DMS114 treated with DMSO at 0.1 percent for 48 hours (cell line): ENCODE results near the gene CAMSAP3.

Source experiments
- DNase-seq: peaks from one replicate; lab custom pipeline; 2025; ENCODE audit not compliant: unreplicated experiment; lab: John Stamatoyannopoulos, UW

CAMSAP3 gene

DNA sequence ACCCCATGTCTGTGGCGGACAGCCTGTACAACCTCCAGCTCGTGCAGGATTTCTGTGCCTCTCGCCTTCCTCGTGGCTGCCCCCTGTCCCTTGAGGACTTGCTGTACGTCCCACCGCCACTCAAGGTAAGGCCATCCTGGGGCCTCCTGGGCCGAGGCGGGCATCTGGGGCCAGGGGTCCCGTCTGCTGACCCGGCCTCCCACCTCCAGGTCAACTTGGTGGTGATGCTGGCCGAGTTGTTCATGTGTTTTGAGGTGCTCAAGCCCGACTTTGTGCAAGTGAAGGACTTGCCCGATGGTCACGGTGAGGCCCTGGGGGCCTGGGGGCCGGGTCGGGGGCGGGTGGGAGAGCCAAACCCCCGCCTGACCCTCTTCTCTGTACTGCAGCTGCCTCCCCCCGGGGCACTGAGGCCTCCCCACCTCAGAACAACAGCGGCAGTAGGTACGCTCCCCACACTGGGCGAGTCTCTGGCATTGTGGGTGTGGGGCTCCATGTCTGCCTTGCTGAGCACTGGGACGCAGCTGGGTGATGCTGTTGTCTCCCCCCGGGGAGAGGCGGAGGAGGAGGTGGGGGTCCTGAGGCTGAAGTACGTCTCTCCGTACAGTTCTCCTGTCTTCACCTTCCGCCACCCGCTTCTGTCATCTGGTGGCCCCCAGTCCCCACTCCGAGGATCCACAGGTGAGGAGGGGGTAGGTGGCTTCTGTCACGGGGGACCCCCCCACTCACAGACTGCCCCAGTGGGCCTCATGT is 15.0 kb downstream of the CAMSAP3 start:
- no peak for DNase-seq

DNA sequence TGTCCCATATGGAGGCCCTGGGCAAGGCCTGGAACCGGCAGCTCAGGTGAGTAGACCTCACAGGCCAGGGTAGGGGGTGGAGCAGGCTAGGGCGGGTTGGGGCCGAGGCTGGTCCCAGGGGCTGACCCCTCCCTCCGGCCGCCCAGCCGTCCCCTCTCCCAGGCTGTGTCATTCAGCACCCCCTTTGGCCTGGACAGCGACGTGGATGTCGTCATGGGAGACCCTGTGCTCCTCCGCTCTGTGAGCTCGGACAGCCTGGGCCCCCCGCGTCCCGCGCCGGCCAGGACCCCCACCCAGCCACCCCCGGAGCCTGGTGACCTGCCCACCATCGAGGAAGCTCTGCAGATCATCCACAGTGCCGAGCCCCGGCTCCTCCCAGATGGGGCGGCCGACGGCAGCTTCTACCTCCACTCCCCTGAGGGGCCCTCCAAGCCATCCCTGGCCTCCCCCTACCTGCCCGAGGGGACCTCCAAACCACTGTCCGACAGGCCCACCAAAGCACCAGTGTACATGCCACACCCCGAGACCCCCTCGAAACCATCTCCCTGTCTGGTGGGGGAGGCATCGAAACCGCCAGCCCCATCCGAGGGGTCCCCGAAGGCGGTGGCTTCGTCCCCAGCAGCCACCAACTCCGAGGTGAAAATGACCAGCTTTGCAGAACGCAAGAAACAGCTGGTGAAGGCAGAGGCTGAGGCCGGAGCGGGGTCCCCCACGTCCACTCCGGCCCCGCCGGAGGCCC is 16.0 kb downstream of the CAMSAP3 start:
- DNase-seq = no peak

DNA sequence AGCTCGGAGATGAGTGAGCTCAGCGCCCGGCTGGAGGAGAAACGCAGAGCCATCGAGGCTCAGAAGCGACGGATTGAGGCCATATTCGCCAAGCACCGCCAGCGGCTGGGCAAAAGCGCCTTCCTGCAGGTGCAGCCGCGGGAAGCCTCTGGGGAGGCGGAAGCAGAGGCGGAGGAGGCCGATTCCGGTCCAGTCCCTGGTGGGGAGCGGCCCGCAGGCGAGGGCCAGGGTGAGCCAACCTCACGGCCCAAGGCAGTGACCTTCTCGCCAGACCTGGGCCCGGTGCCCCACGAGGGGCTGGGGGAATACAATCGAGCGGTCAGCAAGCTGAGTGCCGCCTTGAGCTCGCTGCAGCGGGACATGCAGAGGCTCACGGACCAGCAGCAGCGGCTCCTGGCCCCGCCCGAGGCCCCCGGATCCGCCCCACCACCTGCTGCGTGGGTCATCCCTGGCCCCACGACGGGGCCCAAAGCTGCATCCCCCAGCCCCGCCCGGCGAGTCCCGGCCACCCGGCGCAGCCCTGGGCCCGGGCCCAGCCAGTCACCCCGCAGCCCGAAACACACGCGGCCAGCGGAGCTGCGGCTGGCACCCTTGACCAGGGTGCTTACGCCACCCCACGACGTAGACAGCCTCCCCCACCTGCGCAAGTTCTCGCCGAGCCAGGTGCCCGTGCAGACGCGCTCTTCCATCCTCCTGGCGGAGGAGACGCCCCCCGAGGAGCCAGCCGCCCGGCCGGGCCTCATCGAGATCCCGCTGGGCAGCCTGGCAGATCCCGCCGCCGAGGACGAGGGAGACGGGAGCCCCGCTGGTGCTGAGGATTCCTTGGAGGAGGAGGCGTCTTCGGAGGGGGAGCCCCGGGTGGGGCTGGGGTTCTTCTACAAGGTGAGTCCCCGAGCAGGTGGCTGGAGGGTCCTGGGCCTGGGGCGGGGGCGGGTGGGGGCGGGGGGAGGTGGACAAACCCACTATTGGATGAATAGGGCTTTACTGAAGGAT is 16.9 kb downstream of the CAMSAP3 start:
- DNase-seq = no peak

GRCh38 chr19:7614859-7615741 is 19.4 kb downstream of the CAMSAP3 start:
- no peak for DNase-seq

GRCh38 chr19:7617172-7617571 is 21.5 kb downstream of the CAMSAP3 start:
- no peak for DNase-seq

GRCh38 chr19:7617735-7618134 is 22.1 kb downstream of the CAMSAP3 start:
- no peak for DNase-seq

GRCh38 chr19:7618348-7618747 is 22.7 kb downstream of the CAMSAP3 start:
- DNase-seq = no peak

DNA sequence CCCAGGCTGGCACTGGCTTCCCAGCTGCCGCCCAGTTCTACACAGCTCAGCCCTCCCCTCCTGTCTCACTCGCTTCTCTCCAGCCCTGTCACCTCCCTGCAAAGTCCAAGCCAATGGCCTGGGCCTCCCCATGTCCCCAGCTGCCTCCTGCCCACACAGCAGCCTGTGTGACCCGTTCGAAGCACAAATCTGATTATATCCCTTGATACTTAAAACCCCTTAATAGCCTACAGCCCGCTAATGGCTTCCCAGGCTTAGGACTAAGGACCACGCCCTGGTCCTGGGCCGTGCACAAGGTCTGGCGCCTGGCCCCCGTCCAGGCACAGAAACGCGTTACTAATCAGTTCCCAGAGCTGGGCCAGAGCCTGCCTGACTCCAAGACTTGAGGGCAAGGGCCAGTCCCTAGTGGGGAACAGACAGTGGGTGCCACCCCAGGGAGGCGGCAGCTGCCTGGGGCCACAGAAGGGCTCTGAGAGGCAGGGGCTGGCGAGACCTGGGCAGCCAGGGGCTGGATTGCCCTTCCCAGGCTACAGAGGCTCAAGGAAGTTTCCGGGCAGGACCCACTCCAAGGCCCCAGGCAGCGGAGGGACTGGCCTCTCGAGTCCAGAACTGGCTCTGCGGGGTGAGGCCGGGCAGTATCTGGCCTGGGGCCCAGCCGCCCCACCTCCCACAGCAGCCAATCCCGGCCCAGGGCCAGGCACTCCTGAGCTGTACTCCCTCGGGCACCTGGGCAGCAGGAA is 23.3 kb downstream of the CAMSAP3 start:
- no peak for DNase-seq

DNA sequence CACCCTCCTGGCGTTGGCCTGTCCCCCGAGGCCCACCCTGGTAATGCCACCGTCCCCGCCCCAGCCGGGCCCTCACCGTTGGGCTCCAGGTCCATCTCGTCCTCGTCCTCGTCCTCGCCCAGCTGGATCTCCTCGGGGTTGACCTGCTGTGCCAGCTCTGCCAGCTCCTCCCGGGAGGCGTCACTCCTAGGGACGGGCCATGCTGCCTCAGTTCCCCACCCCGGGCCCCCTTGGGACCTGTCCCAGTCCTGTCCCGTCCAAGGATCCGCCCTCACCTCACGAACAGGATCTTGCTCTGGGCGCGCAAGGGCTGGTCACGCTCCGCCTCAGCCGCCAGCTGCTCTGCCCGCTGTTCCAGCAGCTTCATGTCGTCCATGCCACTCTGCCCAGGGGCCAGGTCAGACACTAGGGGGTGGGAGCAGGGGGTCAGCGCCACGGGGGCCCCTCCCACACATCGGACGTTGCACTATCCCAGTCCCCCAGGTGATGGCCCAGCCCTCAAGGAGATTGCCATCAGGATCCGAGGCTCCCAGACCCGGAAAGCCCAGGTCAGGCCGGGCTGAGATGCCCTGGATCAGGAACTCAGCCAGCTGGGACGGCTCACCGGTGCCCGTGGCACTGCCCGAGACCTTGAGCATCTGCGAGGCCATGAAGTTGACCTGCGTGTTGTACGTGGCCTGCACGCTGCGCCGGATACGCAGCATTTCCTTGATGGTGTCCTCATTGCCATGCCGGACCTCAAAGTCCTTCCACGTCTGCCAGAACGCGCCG is 24.2 kb downstream of the CAMSAP3 start:
- DNase-seq = no peak

GRCh38 chr19:7620442-7621412 is 25.1 kb downstream of the CAMSAP3 start:
- no peak for DNase-seq

- DNase-seq = no peak
These were observed 27.4 kb downstream of the CAMSAP3 start for GRCh38 chr19:7622933-7623685.

DNA sequence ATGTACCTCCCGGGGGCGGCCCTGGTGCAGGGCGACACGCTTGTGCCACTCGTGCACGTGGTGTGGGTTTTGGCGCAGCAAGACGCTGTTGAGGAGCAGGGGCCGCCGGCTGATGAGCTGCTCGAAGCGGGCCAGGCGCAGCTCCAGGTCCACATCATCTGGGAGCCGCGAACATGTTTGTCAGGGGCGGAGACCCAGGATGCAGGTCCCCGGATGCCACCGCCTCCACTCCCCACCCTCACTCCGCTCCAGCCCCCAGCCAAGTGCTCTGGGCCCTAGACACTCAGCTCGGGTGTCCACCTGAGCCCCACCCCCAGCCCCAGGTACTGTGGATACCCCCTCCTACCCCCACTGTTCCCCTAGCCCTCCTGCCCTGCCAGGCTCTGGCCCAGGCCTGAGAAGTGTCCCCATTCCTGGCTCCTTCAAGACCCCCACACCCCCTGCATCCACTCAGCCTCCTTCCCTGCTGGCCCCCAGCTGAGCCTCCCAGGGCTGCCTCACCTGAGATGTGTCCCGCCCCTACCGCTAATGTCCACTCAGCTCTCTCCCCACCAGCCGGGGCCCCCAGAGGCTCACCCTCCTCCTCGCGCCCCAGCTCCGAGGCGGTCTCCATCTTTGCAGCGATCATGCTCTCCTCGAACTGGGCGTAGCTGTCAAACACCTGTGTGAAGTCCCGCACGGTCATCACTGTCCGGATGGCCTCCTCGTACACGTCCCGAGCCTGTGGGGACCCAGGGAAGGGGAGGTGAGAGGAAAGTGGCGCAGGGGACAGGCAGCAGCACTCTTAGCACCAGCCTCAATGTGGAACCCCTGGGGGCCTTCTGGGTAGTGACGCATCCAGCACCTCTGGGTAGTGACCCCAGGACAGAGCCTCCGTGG is 28.3 kb downstream of the CAMSAP3 start:
- no peak for DNase-seq

DNA sequence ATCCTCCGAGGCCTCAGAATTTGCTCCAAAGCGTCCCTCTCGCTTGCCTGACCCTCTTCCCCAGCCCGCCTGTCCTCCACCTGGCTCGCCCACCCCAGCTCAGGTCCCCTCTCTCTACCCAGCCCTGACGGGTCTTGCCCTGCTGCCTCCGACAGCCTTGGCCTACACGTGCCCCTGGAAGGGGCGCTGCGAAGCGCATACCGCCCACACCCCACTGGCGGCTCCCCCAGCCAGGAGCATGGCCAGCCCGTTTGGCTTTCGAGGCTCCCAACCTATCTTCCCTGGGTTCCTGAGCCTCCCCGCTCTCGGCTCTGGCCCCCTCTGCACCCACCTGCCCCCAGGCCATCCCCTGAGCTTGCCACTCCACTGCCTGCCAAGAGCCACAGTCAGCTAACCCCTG is 29.1 kb downstream of the CAMSAP3 start:
- no peak for DNase-seq

- no peak for DNase-seq
These were observed 30.2 kb downstream of the CAMSAP3 start for GRCh38 chr19:7625763-7626372.

- DNase-seq = no peak
These were observed 31.5 kb downstream of the CAMSAP3 start for GRCh38 chr19:7627166-7627565.
